ENCODE measurements around the gene TASL. TPM values are rescaled to one million over a fixed set of nuclear protein-coding genes. Genes with fewer than 3 reads are reported as not detected.
"Not testable (repeated sequence)": the region's sequence is repeated elsewhere in the genome, so short reads cannot be mapped to it uniquely, and the experiment has no call there.

Gene TASL
- total RNA-seq, 1 experiment from 2014 or later, result not detected

GRCh38 chrX:30570505-30570904, 7.1 kb downstream of the TASL start:
- TF ChIP-seq REST (IDR thresholded peaks at IDR 0.05; ENCODE audit: insufficient read depth in 1 of 2, low read depth in 2 of 2, low read length in 1 of 2) (no peak), CTCF (IDR thresholded peaks at IDR 0.05) (peak; percentile 57; the same call in 1 of the 2 replicates)
- Histone ChIP-seq H3K27me3 (ENCODE audit: control insufficient read depth, insufficient read depth, low read length) (no peaks in the 10 kb centered on the region), H3K9me3 (ENCODE audit: control insufficient read depth, insufficient read depth, low read depth, low read length) (no peaks in the 10 kb centered on the region), H3K36me3 (ENCODE audit: control insufficient read depth, insufficient read depth, low read length) (no peaks in the 10 kb centered on the region), H3K4me3 (ENCODE audit: low read depth in 2 of 2, low read length in 2 of 2) (no peak overlapping the region), H3K4me1 (ENCODE audit: control insufficient read depth, insufficient read depth, low read length) (no peaks in the 10 kb centered on the region), H3K27ac (ENCODE audit: low read length) (no peak overlapping the region)
- in situ Hi-C loops (cut with HindIII; ENCODE audit: low pct_unique_long_range_greater_than_20kb, low sequenced_read_pairs), result no loop called here
- POLR2A ChIA-PET, result no interaction called here
- no peak for DNase-seq (ENCODE audit: low read depth, low spot score)
- intact Hi-C loops (cut with micrococcal nuclease; ENCODE audit: unreplicated experiment), result no loop called here
- no peak for ATAC-seq
- no TSS peak for BruUV-seq (replicated peaks)
- CTCF ChIA-PET, result no interaction called here

GRCh38 chrX:30568136-30568535, 9.4 kb downstream of the TASL start:
- TF ChIP-seq CTCF (IDR thresholded peaks at IDR 0.05) (no peak), REST (IDR thresholded peaks at IDR 0.05; ENCODE audit: insufficient read depth in 1 of 2, low read depth in 2 of 2, low read length in 1 of 2) (no peak), TCF7L2 (IDR thresholded peaks at IDR 0.05; ENCODE audit: low read depth, low read length) (no peak), POLR2AphosphoS5 (IDR thresholded peaks at IDR 0.05; ENCODE audit: low read depth, low read length) (no peak)
- Histone ChIP-seq H3K27me3 (ENCODE audit: control insufficient read depth, insufficient read depth, low read length) (no peaks in the 10 kb centered on the region), H3K27ac (ENCODE audit: low read length) (no peak overlapping the region), H3K36me3 (ENCODE audit: control insufficient read depth, insufficient read depth, low read length) (no peaks in the 10 kb centered on the region), H3K9me3 (ENCODE audit: control insufficient read depth, insufficient read depth, low read depth, low read length) (no peaks in the 10 kb centered on the region), H3K4me1 (ENCODE audit: control insufficient read depth, insufficient read depth, low read length) (no peaks in the 10 kb centered on the region), H3K4me3 (ENCODE audit: low read depth in 2 of 2, low read length in 2 of 2) (no peak overlapping the region)
- in situ Hi-C loops (cut with HindIII; ENCODE audit: low pct_unique_long_range_greater_than_20kb, low sequenced_read_pairs), result no loop called here
- DNase-seq (ENCODE audit: low read depth, low spot score) (no peak), ATAC-seq (no peak)
- BruUV-seq (replicated peaks), result no TSS peak
- ChIA-PET CTCF (interaction anchor here (0.7 kb wide), 1 partner anchor 8 kb away, joined by 9 read pairs; no protein-coding TSS in a partner anchor), POLR2A (no interaction called here)
- intact Hi-C loops (cut with micrococcal nuclease; ENCODE audit: unreplicated experiment), result loop anchor here (2.0 kb wide), 1 partner anchor 145 kb away; no protein-coding TSS in a partner anchor

- DNase-seq (ENCODE audit: low read depth, low spot score); H3K9me3 ChIP-seq (ENCODE audit: control insufficient read depth, insufficient read depth, low read depth, low read length); H3K36me3 ChIP-seq (ENCODE audit: control insufficient read depth, insufficient read depth, low read length); ATAC-seq; BruUV-seq (replicated peaks); POLR2A ChIA-PET; intact Hi-C loops (cut with micrococcal nuclease; ENCODE audit: unreplicated experiment); CTCF ChIA-PET; H3K27ac ChIP-seq (ENCODE audit: low read length); H3K4me3 ChIP-seq (ENCODE audit: low read depth in 2 of 2, low read length in 2 of 2); H3K27me3 ChIP-seq (ENCODE audit: control insufficient read depth, insufficient read depth, low read length); H3K4me1 ChIP-seq (ENCODE audit: control insufficient read depth, insufficient read depth, low read length); in situ Hi-C loops (cut with HindIII; ENCODE audit: low pct_unique_long_range_greater_than_20kb, low sequenced_read_pairs): not testable (repeated sequence)
Observed at GRCh38 chrX:30563070-30563469, 14.5 kb downstream of the TASL start.

Measured in Panc1 (cell line).